HCT116 (cell line): Measurements from ENCODE around the gene EIF4G2.

Experiments
- CEBPB ChIP-seq: IDR thresholded peaks from 2 replicates; pipeline ENCODE4 v1.6.1; 2012; ENCODE audit warnings: low read depth
- RAD21 ChIP-seq: IDR thresholded peaks from 2 replicates; pipeline ENCODE4 v1.6.1; 2012; ENCODE audit warnings: low read depth, mild to moderate bottlenecking
- REST ChIP-seq: IDR thresholded peaks from 2 replicates; pipeline ENCODE4 v1.6.1; 2012; ENCODE audit warnings: low read depth

DNA sequence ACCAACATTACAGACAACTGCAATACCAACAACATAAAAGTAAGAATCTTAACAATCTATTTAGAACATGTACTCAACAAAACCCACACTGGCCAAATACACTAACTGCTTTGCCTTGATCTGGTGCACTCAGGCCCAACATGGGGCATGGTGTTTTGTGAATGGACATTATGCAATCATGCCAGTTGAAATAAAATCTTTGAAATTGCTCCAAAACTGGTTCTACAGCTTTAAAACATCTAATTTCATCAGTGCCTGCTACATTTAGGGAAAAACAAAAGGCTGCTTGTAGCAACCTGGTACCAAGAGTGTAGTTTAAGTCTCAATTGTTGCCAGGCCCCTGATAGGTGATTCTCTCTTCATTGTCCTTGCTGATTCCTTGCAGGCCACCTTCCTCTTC lies 61.0 kb downstream of the EIF4G2 start:
- no peak for TF ChIP-seq CEBPB
- TF ChIP-seq RAD21, result no peak
- no peak for TF ChIP-seq REST
